ENCODE results near the gene RALGAPA2.

DNA sequence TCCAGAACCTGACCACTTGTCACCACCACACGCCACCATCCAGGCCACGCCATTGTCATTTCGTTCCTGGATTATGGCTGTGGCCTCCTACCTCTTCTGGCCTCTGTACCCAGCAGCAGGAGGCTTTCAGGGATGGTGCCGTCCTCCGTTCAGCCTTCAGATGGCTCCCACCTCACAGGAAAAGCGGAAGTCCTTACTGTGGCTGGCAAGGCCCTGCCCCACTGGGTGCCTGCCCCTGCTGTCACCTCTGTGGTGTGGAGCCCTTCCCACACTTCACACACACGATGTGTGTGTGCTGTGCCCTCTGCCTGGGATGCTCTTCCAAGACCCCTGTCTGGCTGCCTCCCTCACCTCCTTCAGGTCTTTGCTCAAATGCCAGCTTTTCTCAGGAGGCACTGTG lies 275.1 kb downstream of the RALGAPA2 start:
- no peak for TF ChIP-seq CTCF (IDR thresholded peaks at IDR 0.05)
- TF ChIP-seq POLR2A (IDR thresholded peaks at IDR 0.05), result no peak

Measured in Peyer's patch (tissue), 4 donors.